H1 (cell line): ENCODE data around the gene RALGAPA2. TPM values are rescaled to one million over a fixed set of nuclear protein-coding genes. Genes with fewer than 3 reads are reported as not detected.
A peak's percentile ranks its signal among the peaks of the same experiment; 100 is the strongest.

Experiments
- CTCF ChIA-PET: fragments of 300-600 bp; sonication (Branson Sonifier 250); formaldehyde crosslinking; loops from one replicate; lab custom pipeline; 2021; ENCODE audit not compliant: partially characterized antibody; lab: Charles Lee
- POLR2A ChIA-PET: fragments of 300-600 bp; sonication (Branson Sonifier 250); formaldehyde crosslinking; loops from one replicate; lab custom pipeline; 2021; ENCODE audit warnings: inconsistent platforms; ENCODE audit not compliant: partially characterized antibody; lab: Charles Lee
- DNase-seq, 2 experiments: peaks; one replicate each; pipeline versions ENCODE4 v3.0.0 to v3.0.0-alpha.2; 2010 to 2022; ENCODE audit warnings: low spot score in 2 of 2, low read depth in 1 of 2, mixed read lengths in 1 of 2
- FAIRE-seq: peaks from 2 replicates; lab custom pipeline; 2011; peaks lifted over from hg19 to GRCh38; lab: Jason Lieb, UNC
- H2AFZ ChIP-seq: 2 replicates; pipeline ENCODE4 v1.8.1; 2012; ENCODE audit warnings: low read length, inconsistent platforms
- H2AK5ac ChIP-seq: 2 replicates; pipeline ENCODE4 v1.6.1; 2013; ENCODE audit warnings: low read depth, low read length
- H2BK120ac ChIP-seq: replicated peaks from 2 replicates; pipeline ENCODE3; 2013; ENCODE audit warnings: low read depth, low read length, inconsistent platforms
- H2BK12ac ChIP-seq: 2 replicates; pipeline ENCODE4 v1.6.1; 2013; ENCODE audit warnings: low read depth, low read length
- H2BK15ac ChIP-seq: 2 replicates; pipeline ENCODE4 v1.6.1; 2013; ENCODE audit warnings: low read length
- H2BK20ac ChIP-seq: 2 replicates; pipeline ENCODE4 v1.6.1; 2013; ENCODE audit warnings: low read length
- H2BK5ac ChIP-seq: 2 replicates; pipeline ENCODE4 v1.6.1; 2013; ENCODE audit warnings: low read depth, low read length
- H3K14ac ChIP-seq: 2 replicates; pipeline ENCODE4 v1.6.1; 2013; ENCODE audit warnings: inconsistent platforms; ENCODE audit not compliant: insufficient read length
- H3K18ac ChIP-seq: 2 replicates; pipeline ENCODE4 v1.6.1; 2013; ENCODE audit warnings: low read length; ENCODE audit errors: extremely low read depth
- H3K23ac ChIP-seq: 2 replicates; pipeline ENCODE4 v1.6.1; 2013; ENCODE audit warnings: inconsistent platforms; ENCODE audit not compliant: insufficient read length
- H3K23me2 ChIP-seq: 2 replicates; pipeline ENCODE4 v1.6.1; 2013; ENCODE audit warnings: low read depth, low read length
- H3K27ac ChIP-seq: 2 replicates; pipeline ENCODE4 v1.6.1; 2011; ENCODE audit warnings: low read depth, low read length, inconsistent platforms
- H3K27me3 ChIP-seq, 4 experiments: replicated peaks in 1 of 4; 1 replicate in 1 of 4; 2 replicates in 3 of 4; pipeline versions ENCODE4 v1.6.1 to v1.8.1; 2011 to 2013; ENCODE audit warnings: low read length in 3 of 4, mild to moderate bottlenecking in 3 of 4, inconsistent platforms in 2 of 4, mixed read lengths in 2 of 4, moderate library complexity in 1 of 4; ENCODE audit not compliant: control insufficient read depth in 3 of 4, insufficient read depth in 3 of 4; ENCODE audit errors: extremely low read depth in 1 of 4
- H3K36me3 ChIP-seq, 4 experiments: 2 replicates each; pipeline versions ENCODE4 v1.6.1 to v1.8.1; 2011 to 2013; ENCODE audit warnings: mild to moderate bottlenecking in 4 of 4, low read length in 3 of 4, moderate library complexity in 2 of 4, control low read depth in 1 of 4, inconsistent platforms in 1 of 4; ENCODE audit not compliant: insufficient read depth in 4 of 4, control insufficient read depth in 2 of 4
- H3K4ac ChIP-seq: replicated peaks from 2 replicates; pipeline ENCODE3; 2013; ENCODE audit warnings: low read length, low read depth, mixed read lengths, inconsistent platforms; ENCODE audit not compliant: insufficient read length
- H3K4me1 ChIP-seq, 4 experiments: replicated peaks in 1 of 4; 1 replicate in 1 of 4; 2 replicates in 3 of 4; pipeline versions ENCODE4 v1.6.1 to v1.8.1; 2011 to 2013; ENCODE audit warnings: low read length in 3 of 4, inconsistent platforms in 2 of 4, mixed read lengths in 1 of 4; ENCODE audit not compliant: insufficient read depth in 4 of 4, control insufficient read depth in 3 of 4
- H3K4me2 ChIP-seq, 2 experiments: 2 replicates each; pipeline versions ENCODE4 v1.6.1 to v1.8.1; 2011 to 2013; ENCODE audit warnings: low read depth in 2 of 2, low read length in 2 of 2, control low read depth in 1 of 2, inconsistent platforms in 1 of 2, mild to moderate bottlenecking in 1 of 2; ENCODE audit not compliant: insufficient read depth in 1 of 2
- H3K4me3 ChIP-seq, 4 experiments: fragments of 200-600, 300-600 bp in 1 of 4; sonication (generic), shearing (Covaris generic), sonication (Bioruptor Twin) in 1 of 4; 2 replicates each; pipeline versions ENCODE4 v1.5.1 to v1.8.1; 2011 to 2016; ENCODE audit warnings: low read length in 4 of 4, low read depth in 3 of 4, control low read depth in 2 of 4, inconsistent platforms in 2 of 4, mild to moderate bottlenecking in 2 of 4, mixed read lengths in 1 of 4, moderate library complexity in 1 of 4; ENCODE audit not compliant: insufficient read depth in 2 of 4; ENCODE audit errors: extremely low read depth in 1 of 4
- H3K56ac ChIP-seq: replicated peaks from 2 replicates; pipeline ENCODE3; 2013; ENCODE audit warnings: low read depth, mild to moderate bottlenecking, mixed read lengths, low read length, inconsistent platforms; ENCODE audit not compliant: insufficient read length
- H3K79me1 ChIP-seq: 2 replicates; pipeline ENCODE4 v1.6.1; 2013; ENCODE audit warnings: low read depth, low read length, control low read depth
- H3K79me2 ChIP-seq, 2 experiments: 2 replicates each; pipeline versions ENCODE4 v1.6.1 to v1.8.1; 2012 to 2013; ENCODE audit warnings: low read length in 2 of 2, mild to moderate bottlenecking in 2 of 2, inconsistent platforms in 1 of 2; ENCODE audit not compliant: insufficient read depth in 2 of 2, control insufficient read depth in 1 of 2
- H3K9ac ChIP-seq, 4 experiments: replicated peaks in 1 of 4; 1 replicate in 1 of 4; 2 replicates in 3 of 4; pipeline versions ENCODE4 v1.6.1 to v1.8.1; 2011 to 2013; ENCODE audit warnings: low read depth in 3 of 4, low read length in 3 of 4, control low read depth in 2 of 4, mild to moderate bottlenecking in 2 of 4, moderate library complexity in 2 of 4, inconsistent platforms in 1 of 4; ENCODE audit errors: extremely low read depth in 1 of 4
- H3K9me3 ChIP-seq, 2 experiments: 2 replicates each; pipeline versions ENCODE4 v1.6.1 to v1.8.1; 2012 to 2013; ENCODE audit warnings: mild to moderate bottlenecking in 2 of 2, moderate library complexity in 2 of 2, control low read depth in 1 of 2, inconsistent platforms in 1 of 2, low read depth in 1 of 2, low read length in 1 of 2, mixed read lengths in 1 of 2; ENCODE audit not compliant: insufficient read depth in 2 of 2
- H4K20me1 ChIP-seq, 2 experiments: replicated peaks in 1 of 2; 2 replicates each; pipeline versions ENCODE3 to v1.8.1; 2011 to 2013; ENCODE audit warnings: inconsistent platforms in 2 of 2, low read length in 2 of 2, mild to moderate bottlenecking in 1 of 2; ENCODE audit not compliant: insufficient read depth in 2 of 2, control insufficient read depth in 1 of 2
- H4K5ac ChIP-seq: 2 replicates; pipeline ENCODE4 v1.6.1; 2013; ENCODE audit warnings: low read length, low read depth, mixed read lengths, inconsistent platforms; ENCODE audit not compliant: insufficient read length
- H4K8ac ChIP-seq: 2 replicates; pipeline ENCODE4 v1.8.0; 2013; ENCODE audit warnings: mild to moderate bottlenecking, moderate library complexity, low read length, inconsistent platforms; ENCODE audit not compliant: insufficient read depth; ENCODE audit errors: extremely low read depth
- H4K91ac ChIP-seq: replicated peaks from 2 replicates; pipeline ENCODE3; 2013; ENCODE audit warnings: low read length, mixed read lengths, inconsistent platforms; ENCODE audit not compliant: insufficient read length
- JUND ChIP-seq: IDR thresholded peaks from 2 replicates; pipeline ENCODE4 v1.6.1; 2011; ENCODE audit warnings: mild to moderate bottlenecking, improper control_type of control experiment, low read length
- POLR2AphosphoS5 ChIP-seq: IDR thresholded peaks from 2 replicates; pipeline ENCODE4 v1.6.1; 2011; ENCODE audit warnings: low read depth, low read length
- WGBS, 2 experiments: shearing (Covaris generic) in 1 of 2; methylation state at CpG; one replicate each; pipeline versions ENCODE4 v1.1.6 to v1.1.7; 2013 to 2015; ENCODE audit warnings: low lambda C conversion rate in 2 of 2, mixed read lengths in 2 of 2, inconsistent platforms in 1 of 2, low coverage in 1 of 2, missing lambda C conversion rate in 1 of 2; ENCODE audit not compliant: insufficient replicate concordance in 2 of 2, insufficient coverage in 1 of 2, insufficient read length in 1 of 2; ENCODE audit errors: extremely low coverage in 1 of 2, missing lambda C conversion rate in 1 of 2; 5-methylcytosine and 5-hydroxymethylcytosine counted together
- polyA plus RNA-seq, 7 experiments: library from polyadenylated mRNA; depleted of rRNA in 3 of 7; stranded (reverse) in 5 of 7; unstranded in 2 of 7; fragments of >200 nt in 5 of 7; fragments of 200-250 nt in 2 of 7; gene quantifications; 1 replicate in 5 of 7; 2 replicates in 1 of 7; 4 replicates in 1 of 7; pipeline versions ENCODE4 v1.2.1 to v1.2.3, GENCODE V29; 2011 to 2013; ENCODE audit warnings: missing spikeins in 2 of 7, mixed read lengths in 2 of 7
- total RNA-seq: library from RNA; stranded (reverse); fragmentation: NEBNext Ultra II Directional; extraction: Animal tissue kit (Norgen Biotek cat#: 25700); gene quantifications from 2 replicates; pipeline ENCODE4 v1.2.1, GENCODE V29; 2021

RALGAPA2 gene
- total and polyA plus RNA-seq, 2 of the 8 experiments (the other 6 are each of a cell fraction or from before 2014, with no cell fraction given): 5.1 to 25.5 TPM

- no peaks in the 10 kb centered on the region for H3K79me1 ChIP-seq
- WGBS, 2 experiments: 94% methylated on average over 7 of the region's 7 CpGs; no CpG with 5 or more reads in 1 of the 2 experiments
- H3K79me2 ChIP-seq: no peaks in the 10 kb centered on the region
- TF ChIP-seq POLR2AphosphoS5: no peak
- TF ChIP-seq JUND: no peak
- no peak overlapping the region for H3K9ac ChIP-seq
- H2AK5ac ChIP-seq: no peak overlapping the region
- H2BK12ac ChIP-seq: no peak overlapping the region
- H3K56ac ChIP-seq: no peak overlapping the region
- peaks cover 0 to 2% of the 10 kb centered on the region in 2 experiments for H4K20me1 ChIP-seq
- H4K5ac ChIP-seq: no peak overlapping the region
- H3K23me2 ChIP-seq: no peaks in the 10 kb centered on the region; the same call in 1 of the 2 replicates
- H2BK20ac ChIP-seq: 0 out of 2 replicates have a peak overlapping the region, but pooled peaks have one; percentile 48
- H2BK15ac ChIP-seq: no peak overlapping the region
- no peak overlapping the region for H3K4me2 ChIP-seq
- H3K4me3 ChIP-seq: no peak overlapping the region
- no peaks in the 10 kb centered on the region for H3K36me3 ChIP-seq
- H4K8ac ChIP-seq: no peak overlapping the region; the same call in 1 of the 2 replicates
- H3K27me3 ChIP-seq: no peaks in the 10 kb centered on the region
- no peak overlapping the region for H3K23ac ChIP-seq
- no peak overlapping the region for H3K14ac ChIP-seq
- ChIA-PET CTCF (no interaction called here), POLR2A (no interaction called here)
- H4K91ac ChIP-seq: no peak overlapping the region
- H3K27ac ChIP-seq: no peak overlapping the region
- H3K4ac ChIP-seq: no peak overlapping the region
- no peak for FAIRE-seq
- no peak overlapping the region for H2BK120ac ChIP-seq
- no peak for DNase-seq
- H2AFZ ChIP-seq: no peak overlapping the region
- H3K4me1 ChIP-seq: peaks cover 0 to 16% (median 12%) of the 10 kb centered on the region in 4 experiments; a peak in 6 of 7 replicates
- H3K18ac ChIP-seq: no peak overlapping the region
- H3K9me3 ChIP-seq: no peaks in the 10 kb centered on the region
- H2BK5ac ChIP-seq: no peak overlapping the region
Observed at GRCh38 chr20:20398123-20398522, 314.3 kb downstream of the RALGAPA2 start.
